HG02870 (cell line): ENCODE data around the gene KRT33A.

Experiments used
- ATAC-seq: cut with Tn5 transposase; IDR thresholded peaks from one replicate; pipeline ENCODE4 v1.9.1; 2021; ENCODE audit warnings: mild to moderate bottlenecking, moderate library complexity; ENCODE audit not compliant: unreplicated experiment

Gene KRT33A

DNA sequence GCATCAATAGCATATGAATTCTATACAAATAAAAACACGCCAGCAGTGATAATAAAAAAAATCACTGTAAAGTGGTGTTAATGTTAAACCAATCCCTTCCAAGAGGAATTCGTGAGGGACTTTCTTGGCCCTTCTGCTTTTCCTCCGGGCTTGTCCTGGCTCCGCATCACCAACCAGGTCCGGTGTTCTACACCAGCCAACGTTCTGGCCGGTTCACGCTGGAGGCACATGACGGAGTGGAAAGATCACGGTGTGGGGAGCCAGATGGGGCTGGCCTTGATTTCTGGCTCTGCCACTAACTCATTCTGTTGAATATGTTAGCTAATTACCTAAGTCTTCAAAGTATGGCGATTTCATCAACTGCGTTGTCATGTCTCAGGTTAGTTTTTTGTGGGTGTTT is 46.5 kb downstream of the KRT33A start:
- ATAC-seq, result no peak

DNA sequence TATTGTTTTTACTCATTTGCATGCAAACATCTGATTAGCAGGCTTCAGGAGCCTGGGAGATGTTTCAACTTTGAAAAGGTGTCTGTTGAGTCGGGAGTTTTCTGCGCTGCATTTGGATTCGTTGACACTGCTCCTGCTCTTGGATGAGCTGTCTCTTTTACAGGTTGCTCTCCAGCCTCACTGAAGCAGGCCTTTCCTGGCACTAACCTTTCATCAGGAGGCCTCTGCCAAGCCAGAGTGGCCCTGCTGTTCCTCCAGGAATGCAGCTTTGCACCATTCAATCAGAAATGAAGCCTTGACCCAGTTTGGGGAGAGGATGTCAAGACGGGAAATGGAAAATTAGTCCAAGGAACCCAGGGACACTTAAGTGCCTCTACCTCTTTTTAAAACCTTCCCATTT is 47.6 kb downstream of the KRT33A start:
- ATAC-seq, result no peak

DNA sequence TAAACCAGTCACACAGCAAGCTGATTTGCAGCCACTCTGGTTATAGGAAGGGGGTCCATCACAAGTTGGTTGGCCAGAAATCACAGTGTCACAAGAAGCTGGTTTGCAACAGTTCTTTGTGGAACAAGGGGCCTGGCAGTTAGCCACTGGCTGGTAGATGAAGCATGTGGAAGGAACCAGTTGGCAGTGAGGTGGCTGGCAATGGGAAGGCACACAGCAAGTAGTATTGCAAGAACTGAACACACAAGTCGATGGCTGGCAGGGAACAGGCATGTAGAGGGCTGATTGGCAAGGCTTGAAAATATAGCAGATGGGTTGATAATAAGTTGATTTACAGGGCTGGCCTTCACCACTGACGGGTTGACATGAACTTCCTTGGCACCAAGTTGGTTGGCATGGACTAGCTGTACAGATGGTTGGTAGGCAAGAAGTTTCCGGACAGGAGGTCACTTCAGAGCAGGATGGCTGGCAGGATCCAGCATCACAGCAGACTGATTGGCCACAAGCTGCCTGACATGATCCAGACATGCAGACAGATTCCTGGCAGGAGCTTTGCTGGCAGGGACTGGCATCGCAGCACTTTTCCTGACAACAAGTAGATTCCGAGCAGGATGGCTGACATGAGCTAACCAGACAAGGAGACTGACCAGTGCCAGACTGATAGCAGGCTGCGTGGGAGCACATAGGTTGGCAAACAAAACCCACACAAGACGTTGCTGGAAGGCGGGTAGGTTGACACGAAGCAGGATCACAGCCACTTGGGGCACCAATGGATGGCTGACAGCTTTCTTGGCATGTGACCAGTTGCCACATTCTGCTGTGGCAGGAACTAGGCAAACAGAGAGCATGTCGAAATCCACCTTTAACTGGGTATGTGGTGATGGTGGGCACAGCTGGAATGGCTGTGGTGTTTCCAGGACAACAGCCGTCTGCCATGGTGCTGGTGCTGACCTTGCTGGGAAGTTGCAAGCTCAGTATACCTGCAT is 48.4 kb downstream of the KRT33A start, which contains the start of gene KRTAP29-1:
KRTAP29-1 (minus strand) TSS at position 936 of the 986 bp plus-strand sequence; CDS start at position 936, 0 bp downstream.
- no peak for ATAC-seq

DNA sequence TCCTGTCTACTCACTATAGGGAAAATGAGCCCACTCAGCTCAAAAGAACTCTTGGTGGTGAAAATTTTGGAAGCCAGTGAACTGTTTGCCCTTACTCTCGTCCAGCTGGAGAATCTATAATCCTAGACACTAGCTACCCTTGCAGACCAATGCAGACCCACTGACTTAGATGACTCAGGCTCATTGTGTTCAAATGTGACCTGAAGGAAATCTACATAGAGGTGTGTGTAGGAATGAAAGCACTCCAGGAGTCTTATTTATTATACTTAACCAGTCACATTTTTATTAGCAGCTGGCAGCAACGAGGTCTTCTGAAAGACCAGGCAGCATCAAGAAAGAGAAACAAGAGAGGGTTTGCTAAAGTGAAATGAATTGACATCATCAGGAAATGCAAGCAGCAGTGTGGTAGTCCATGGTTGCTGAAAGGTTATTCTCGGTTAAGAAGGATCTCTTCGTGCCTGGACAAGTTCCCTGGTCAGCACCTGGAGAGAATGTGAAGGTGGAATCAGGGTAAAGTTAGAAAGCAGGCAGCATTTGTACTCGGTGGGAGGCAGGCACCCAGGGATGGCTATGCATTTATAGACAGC is 49.3 kb downstream of the KRT33A start:
- no peak for ATAC-seq

DNA sequence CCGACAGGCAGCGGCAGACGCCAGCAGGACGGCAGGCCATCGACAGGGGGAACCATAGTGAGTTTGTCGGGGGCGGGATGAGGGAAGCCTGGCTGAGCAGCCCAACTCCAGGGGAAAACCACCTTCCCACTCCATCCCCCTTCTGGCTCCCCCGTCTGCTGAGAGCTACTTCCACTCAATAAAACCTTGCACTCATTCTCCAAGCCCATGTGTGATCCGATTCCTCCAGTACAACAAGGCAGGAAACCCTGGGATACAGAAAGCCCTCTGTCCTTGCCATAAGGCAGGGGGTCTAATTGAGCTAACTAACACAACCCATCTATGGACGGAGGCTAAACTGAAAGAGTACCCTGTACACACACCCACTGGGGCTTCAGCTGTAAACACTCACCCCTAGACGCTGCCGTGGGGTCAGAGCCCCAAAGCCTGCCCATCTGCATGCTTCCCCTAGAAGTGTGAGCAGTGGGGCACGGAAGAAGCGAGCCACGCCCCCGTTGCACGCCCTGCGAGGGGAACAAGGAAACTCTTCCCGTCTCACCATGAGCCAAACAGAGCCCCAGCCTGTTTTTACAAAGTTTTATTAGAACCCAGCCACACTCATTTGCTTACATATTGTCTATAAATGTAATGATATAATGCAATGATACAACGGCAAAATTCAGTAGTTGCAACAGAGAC is 52.0 kb downstream of the KRT33A start:
- no peak for ATAC-seq

DNA sequence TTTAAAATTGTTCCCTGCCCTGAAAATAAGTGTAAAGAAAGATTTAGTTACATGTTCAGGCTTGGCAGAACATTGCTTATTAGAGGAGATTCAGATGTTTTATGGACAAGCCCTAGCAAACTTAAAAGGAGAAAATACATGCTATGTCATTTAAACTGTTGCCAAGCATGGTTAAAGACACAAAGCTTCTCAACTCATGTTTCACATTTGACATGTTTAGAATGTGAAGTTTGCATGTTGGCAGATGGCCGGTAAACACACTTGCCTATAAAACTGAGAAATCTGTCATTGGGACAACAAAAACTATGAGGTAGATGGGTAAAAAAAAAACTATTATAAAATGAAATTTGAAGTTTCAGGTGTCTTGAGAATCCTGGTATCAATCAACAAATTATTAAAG is 53.8 kb downstream of the KRT33A start:
- no peak for ATAC-seq
